Activated CD4-positive, CD25-positive, alpha-beta regulatory T cell (primary cell): ENCODE data around the gene GUCY2D.
"Not testable (repeated sequence)": the region's sequence is repeated elsewhere in the genome, so short reads cannot be mapped to it uniquely, and the experiment has no call there.

ENCODE experiments used
- DNase-seq, 4 experiments: peaks; one replicate each; lab custom pipeline; 2025; lab: John Stamatoyannopoulos, UW

The GUCY2D gene

DNA sequence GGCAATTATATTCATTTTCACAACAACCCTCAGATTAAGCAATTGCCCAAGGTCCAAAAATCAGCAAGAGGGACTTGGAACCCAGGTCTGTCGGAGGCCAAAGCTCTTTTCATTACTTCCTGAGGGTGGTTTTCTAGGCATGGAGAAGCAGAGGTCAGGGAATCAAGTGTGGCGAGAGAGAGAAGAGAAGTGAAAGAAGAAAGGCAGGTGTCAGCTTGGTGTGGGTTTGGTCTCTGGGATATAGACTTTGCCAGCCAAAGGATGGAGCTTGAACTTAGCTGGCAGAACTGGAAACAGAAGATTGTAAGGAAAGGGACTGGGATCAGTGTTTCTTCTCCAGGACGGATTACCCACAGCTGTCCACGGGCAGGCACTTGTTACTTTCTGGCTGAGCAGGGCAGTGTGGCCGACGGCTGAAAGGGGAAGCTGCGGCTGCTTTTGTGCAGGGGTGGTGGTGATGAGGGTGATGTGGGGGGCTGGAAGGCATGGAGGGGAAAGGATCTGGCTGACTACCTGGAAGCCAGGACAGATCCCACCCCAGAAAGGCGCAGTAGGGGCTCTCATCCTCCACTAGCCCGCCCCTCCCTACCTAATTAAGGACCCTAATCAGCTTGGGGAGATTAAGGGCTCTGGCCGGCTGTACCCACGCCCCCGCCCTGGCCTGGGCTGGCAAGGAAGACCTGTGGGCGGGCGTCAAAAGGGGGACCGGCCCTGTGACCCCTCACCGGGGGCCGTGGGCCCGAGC lies at the start of gene GUCY2D:
Gene GUCY2D (plus strand): TSS at position 640 of the 745 bp plus-strand sequence. CDS start 433 bp downstream, outside the sequence.
- no peak for DNase-seq

DNA sequence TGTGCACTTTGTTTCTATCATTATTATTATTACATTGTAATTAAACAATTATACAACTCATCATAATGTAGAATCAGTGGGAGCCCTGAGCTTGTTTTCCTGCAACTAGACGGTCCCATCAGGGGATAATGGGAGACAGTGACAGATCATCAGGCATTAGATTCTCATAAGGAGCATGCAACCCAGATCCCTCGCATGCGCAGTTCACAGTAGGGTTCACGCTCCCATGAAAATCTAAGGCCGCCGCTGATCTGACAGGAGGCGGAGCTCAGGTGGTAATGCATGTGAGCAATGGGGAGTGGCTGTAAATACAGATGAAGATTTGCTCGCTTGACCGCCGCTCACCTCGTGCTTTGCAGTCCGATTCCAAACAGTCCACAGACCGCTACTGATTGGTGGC lies 49.1 kb upstream of the GUCY2D start:
- DNase-seq, result not testable (repeated sequence)

DNA sequence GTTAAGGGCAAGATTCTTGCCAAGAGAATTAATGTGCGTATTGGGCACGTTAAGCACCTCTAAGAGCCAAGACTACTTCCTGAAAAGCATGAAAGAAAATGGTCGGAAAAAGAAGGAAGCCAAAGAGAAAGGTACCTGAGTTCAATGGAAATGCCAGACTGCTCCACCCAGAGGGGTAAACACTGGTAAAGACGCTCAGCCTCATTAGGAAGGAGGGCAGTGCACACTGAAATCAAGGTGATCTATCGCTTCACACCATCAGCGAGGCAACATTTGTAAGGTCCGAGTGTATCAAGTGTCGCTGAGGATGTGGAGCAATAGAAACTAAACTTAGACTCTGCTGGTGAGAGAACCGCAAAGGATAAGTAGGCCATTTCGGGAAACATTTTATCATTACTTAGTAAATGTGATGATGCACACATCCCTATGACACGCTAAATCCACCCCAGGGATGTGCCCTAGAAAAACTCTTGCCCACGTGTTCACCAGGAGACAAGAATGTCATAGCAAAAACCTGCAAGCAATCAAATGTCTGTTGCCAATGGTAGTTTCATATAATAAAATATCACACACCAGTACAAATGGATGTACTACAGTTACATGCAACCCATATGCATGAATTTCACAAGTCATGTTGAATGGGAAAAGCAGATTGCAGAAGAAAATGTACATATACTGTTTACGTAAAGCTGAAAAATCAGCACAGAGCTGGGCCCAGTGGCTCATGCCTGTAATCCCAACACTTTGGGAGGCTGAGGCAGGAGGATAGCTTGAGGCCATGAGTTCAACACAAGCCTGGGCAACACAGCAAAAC lies 46.8 kb upstream of the GUCY2D start:
- DNase-seq, result no peak

DNA sequence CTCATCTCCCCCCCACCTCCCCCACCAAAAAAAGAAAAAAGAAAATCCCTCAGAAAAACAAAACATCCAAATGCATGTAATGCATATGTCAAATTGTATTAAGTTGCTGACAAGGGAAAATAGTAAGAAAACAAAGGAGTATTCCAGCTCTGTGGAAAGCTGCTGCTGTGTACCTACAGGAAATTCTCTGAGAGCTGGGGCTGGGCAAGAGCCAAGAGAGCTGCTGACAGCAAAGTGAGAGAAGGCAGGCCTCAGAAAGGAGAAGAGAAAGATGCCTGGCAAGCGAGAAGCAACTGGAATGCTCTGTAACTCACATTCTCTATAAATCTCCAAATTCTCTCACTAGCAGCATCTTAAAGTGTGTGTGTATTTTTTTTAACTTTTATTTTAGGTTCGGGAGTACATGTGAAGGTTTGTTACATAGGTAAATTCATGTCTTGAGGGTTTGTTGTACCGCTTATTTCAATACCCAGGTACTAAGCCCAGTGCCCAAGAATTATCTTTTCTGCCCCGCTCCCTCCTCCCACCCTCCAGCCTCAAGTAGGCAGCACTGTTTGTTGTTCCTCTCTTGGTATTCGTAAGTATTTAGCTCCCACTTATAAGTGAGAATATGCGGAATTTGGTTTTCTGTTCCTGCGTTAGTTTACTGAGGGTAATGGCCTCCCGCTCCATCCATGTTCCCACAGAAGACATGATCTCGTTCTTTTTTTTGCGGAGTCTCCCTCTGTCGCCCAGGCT lies 46.0 kb upstream of the GUCY2D start:
- DNase-seq, result no peak

DNA sequence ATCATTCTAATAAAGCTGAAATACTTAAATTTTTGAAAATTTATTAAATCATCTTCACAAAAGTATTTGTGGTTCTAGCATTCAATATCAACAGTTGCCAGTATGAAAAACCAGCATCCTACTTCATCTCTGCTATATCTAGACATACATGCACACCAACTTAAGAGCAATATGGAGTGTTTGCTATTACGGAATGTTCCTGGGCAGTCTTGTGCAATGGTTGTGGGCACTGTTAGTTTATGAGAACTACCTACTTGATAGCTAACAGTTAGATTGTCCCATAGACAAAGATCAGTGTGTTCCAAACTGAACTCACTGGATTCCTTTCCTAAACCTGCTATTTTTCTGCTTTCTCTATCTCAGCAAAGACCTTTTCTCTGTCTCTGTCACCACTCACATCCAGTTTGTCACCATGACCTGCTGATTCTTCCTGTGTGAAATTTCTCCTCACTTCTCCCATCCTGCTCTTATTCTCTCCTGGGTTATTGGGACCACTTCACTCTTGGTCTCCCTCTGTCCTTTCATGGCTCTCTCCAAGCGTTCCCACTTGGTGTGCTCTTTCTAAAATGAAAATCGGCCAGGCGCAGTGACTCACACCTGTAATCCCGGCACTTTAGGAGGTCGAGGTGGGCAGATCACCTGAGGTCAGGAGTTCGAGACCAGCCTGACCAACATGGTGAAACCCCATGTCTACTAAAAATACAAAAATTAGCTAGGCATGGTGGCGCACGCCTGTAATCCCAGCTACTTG lies 42.7 kb upstream of the GUCY2D start:
- no peak for DNase-seq

DNA sequence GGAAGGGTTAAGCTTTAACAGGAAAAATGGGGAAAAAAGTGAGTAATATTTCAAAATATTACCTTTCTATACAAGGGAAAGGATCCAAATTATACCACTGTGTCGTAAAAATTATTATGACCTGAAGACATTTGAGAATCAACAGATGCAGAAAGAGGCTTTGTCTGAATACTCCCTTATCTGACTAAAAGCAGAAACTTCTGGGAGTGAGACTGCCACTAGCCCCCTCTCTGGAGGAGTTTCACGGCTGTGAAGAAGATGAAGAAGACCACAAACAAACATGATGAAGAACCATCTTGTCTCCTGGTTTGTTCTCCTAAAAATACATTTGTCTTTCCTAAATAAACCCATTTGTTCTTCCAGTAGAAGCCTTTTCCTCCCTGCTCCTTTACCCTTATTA lies 41.0 kb upstream of the GUCY2D start:
- no peak for DNase-seq

DNA sequence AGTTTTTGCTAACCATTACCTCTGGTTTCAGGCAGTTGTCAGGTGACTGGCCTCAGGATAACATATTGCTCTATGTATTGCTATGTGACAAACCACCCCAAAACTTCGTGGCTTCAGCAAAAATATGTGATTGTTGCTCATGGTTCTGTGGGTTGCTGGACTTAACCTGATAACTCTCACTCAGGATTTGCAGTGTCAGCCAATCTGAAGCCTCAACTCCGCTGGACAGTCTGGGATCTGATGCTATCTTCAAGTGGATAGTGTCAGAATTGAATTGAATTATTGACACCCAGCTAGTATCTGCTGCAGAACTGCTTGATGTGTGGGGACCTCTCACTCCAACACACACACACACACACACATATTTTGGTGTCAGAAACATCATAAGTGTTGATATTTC lies 34.7 kb upstream of the GUCY2D start:
- DNase-seq, result no peak

DNA sequence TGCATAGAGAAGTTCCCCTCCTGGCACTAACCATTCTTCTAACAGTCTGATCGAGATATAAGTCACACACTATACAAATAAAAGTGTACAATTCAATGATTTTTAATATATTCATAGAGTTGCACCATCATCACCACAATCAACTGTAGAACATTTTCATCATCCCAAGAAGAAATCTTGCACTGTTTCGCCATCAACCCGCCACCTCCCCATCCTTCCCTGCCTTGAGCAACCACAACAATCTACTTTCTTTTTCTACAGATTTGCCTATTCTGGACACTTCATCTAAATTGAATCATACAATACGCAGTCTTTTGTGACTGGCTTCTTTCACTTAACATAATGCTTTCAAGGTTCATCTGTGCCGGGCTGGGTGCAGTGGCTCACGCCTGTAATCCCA lies 33.0 kb upstream of the GUCY2D start:
- DNase-seq, result no peak

DNA sequence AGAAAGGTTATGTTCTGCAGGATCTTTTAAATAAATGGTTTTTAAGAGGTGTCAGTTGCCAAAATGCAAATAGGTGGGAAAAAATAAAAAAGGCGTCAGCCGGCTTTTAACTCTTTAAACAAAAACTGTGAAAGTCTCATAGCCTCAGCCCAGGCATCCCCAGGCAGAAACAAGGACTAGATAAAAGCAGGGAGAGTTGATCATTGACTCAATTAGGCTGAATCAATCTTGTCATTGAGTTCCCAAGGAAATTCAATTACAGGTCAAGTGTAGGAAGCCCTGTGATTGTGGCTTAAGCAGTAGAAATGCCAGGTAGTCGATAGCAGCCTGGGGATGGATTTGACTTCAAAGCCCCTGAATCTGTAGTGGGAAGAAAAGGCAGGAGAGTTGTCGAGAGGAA lies 30.8 kb upstream of the GUCY2D start:
- no peak for DNase-seq

DNA sequence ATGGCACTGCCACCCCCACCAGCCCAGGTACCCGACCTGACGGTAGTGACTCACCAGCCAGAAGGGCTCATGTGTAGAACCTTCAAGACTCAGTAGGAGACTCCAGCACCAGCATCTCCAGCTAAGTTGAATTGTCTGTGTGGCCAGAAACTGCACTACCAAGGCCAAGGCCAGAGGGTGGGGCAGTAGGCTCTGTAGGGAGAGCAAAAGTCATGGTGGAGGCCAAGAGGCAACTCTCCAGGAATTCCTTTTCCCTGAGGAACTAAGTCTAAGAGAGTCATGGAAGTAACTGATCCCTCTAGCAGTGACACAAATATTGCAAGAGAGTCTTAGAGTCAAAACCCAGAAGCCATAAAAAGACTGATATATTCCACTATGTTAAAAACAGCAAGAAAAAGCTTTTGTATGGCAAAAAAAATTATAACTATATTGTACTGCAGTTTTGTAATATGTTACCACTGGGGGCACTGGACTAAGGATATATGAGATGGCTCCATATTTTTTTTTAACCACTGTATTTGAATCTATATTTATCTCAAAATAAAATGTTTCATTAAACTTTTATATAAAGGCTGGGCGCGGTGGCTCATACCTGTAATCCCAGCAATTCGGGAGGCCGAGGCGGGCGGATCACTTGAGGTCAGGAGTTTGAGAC lies 30.2 kb upstream of the GUCY2D start:
- no peak for DNase-seq

DNA sequence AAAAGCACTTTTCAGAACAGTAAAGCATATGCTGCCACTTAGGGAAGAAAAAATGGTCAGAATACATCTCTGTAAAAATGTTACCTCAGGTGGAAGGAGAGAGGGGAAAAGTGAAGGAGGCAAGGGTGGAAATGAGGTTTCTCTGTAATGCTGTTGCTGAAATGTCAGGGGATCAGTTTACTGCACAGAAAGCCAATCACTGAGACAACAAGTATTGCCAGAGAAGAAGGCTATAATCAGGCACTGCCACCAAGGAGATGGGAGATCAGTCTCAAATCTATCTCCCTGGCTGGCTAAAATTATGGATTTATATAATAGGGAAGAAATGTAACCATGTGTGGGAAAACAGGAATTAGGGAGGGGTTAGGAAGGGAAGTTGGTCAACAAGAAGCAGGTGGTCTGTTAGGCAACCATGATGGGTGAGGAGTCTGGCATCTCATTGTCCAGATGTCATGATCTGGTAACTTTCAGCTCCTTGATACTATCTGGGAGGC lies 27.7 kb upstream of the GUCY2D start:
- DNase-seq, result no peak

DNA sequence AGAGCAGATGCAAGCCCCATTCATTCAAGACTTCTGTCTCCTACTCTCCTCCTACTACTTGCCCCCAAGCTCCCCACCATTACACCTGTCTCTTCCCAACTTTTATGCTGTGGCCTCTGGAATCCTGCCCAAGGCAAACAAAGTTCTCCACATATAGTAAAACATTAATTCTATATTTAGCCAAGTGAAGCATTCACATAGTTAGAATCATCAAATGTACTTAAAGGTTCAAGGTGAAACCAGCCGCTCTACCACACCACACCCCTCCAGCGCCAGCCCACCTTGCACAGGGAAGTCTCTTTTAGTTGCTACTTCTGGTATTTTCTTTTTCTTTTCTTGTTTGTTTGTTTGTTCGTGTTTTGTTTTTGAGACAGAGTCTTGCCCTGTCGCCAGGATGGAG lies 25.4 kb upstream of the GUCY2D start:
- no peak for DNase-seq

DNA sequence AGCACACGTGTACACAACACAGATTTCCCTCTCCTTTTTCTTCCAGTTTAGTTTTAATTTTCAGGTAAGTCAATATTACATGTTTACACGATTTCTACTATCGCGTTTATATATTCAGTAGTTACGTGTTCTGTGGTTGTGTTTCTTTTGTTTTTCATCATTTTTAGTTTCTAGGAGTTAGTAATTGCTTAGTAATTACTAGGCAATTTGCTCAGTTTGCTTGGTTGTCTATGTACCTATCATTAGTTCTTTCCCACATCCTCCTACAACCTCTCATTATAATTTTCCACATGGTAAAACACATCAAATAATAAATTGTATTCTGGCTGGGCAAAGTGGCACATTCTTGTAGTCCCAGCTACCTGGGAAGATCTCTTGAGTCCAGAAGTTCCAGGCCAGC lies 24.6 kb upstream of the GUCY2D start:
- no peak for DNase-seq

DNA sequence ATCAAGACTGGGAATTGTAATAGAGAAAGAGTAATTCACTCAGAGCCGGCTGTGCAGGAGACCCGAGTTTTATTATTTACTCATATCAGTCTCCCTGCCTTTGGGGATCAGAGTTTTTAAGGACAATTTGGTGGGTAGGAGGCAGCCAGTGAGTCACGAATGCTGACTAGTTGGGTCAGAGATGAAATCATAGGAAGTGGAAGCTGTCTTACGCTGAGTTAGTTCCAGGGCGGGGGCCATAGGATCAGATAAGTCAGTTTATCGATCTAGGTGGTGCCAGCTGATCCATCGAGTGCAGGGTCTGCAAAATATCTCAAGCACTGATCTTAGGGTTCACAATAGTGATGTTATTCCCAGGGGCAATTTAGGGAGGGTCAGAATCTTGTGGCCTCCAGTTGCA lies 20.2 kb upstream of the GUCY2D start:
- no peak for DNase-seq

DNA sequence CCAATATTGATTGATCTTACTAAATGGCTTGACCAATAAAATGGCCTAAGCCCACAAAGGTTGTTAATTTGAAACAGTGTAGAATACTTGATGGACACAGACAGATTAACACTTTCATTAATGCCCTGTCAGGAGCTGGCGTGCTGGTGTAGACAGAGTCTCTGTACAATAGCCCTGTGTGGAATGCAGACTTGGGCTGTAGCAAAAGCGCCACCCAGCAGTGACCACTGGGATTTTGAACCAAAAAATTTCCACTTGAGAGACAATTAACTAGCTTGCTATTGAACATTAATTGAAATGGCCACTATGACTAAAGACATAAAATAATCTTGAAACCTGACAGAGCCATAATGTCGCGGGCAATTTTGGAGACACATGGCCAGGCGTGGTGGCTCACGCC lies 19.7 kb upstream of the GUCY2D start:
- no peak for DNase-seq

DNA sequence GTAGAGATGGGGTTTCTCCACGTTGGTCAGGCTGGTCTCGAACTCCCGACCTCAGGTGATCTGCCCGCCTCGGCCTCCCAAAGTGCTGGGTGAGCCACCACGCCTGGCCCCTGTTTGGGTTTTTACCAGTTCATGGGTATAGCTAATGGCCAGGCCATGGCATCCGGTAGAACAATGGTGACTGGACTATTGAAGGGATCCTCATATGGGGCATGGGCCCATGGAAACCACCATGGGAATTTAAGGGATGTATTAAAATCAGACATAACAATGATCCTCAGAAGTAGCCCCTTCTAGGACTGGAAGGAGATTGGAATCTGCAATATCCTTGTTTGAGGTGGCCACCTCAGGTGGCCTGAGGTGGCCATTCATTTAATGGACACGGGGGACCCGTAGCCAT lies 17.5 kb upstream of the GUCY2D start:
- DNase-seq, result no peak

DNA sequence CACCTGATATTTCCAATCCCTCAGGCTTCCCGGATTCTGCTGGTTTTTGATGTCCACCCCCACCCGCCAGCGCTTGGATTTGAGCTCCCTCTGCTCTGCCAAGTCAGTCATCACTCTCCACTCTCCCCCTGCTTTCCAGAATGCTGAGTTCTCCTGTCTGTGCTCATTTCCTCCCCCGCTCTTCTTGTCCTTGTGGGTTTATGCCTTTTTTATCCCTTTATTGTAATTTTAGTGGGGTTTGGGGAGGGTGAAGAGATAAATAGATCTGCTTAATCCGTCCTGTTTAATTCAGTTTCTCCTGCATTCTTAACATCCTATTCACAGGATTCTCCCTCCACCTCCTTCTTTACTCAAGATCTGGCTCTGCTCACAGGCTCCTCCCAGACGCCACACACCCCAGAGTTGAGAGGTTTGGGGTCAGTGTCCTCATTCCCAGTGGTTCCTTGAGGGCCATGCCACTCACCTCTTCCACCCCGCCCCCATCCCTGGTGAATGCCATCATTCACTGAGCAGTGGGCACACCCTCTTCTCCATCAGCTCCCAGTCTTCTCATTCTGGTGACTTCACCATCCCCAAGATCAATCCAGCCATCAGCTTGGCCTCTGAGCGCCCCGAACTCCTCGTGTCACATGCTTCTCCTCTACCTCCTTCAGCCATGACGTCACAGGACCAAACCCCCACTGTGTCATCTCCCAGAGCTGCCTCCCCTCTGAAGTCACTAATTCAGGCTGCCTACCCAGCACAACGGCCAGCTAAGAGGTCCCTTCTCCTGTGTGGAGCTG lies 15.1 kb upstream of the GUCY2D start:
- DNase-seq, result no peak

DNA sequence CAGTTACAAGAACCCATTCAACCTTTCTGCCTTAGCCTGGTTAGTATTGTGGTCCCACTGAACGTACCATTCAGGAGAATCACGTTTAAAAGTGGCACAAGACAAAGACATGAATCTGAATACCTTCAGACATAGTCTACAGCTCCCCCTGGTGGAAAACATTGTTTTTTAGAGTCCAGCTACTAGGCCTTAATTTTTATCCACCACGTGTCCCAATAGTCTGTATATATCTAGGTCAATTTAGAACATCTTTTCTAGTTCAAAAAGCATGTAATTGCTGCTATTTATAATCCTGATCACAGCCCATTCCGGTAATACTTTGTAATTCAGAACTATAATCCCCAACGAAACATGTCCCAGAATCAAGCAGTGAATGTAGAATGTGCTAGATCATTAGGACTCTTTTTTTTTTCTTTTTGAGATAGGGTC lies 13.7 kb upstream of the GUCY2D start:
- peak in 1 of 4 experiments; percentile 19 for DNase-seq

DNA sequence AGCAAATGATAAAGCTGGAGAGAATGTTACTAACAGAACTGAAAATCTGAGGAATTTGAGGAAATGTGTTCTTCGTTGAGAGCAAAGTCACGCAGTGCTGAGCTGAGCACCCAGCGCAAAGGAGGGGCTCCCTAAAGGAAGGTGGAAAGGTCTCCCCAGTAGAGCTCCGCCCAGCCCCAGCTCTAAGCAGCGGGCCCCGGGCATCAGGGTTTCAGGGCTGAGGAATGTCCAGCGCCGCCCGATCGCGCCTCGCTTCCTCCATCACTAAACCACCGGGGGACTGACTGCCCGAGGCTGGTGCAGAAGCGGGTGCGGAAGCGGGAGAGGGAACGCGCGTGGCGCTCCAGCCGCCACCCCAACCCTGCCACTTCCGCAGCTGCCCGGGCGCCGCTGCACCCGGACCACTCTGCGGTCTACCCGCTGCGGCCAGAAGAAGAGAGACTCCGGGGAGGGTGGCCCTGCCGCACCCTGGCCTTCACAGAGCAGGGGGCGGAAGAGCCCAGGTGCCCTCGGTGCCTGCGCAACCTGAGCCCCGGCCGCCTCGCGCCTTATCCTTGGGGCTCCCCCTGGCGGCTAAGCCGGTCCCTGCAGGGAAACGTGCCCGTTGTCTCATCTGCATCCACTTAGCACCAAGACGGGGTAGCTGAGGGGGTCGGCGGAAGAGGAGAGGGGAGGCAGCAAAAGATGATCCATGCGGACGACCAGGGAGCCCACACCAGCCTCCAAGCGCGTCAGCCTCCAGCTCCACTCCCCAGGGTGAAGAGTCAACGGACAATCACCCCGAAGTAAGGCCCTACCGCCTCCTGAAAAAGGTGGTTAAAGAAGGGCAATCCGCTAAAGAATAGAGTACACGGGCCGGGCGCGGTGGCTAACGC lies 12.4 kb upstream of the GUCY2D start:
- peak; percentile 80 to 98 (median 91) for DNase-seq
